ENCODE results near the gene PARP8.

Gene PARP8

DNA sequence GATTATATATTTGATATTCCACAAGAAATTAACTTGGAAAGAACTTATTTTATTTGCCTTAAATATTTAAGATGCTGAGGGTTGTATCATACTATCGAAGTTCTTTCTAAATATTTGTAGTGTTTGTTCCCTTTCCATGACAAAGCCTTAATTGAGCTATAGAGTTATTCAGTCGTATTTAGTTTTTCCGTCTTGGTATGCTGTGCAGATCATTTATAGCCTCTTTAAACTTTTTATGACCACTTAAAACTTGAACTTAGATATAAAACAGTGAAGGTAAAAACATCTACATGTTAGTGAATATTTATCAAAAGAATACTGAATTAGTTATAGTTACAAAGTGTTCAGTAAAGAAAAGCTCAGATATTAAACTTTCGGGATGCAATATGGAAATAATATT, 74.4 kb downstream of the PARP8 start:
- H3K4me3 ChIP-seq (ENCODE audit: low read depth in 1 of 2, low read length in 1 of 2), result no peak overlapping the region
- no peaks in the 10 kb centered on the region for H3K36me3 ChIP-seq
- no peak overlapping the region for H3K27ac ChIP-seq
- H3K4me1 ChIP-seq (ENCODE audit: control insufficient read depth in 1 of 2, insufficient read depth in 1 of 2, low read depth in 1 of 2, low read length in 1 of 2), result peaks cover 14 to 29% of the 10 kb centered on the region in 2 experiments
- H3K27me3 ChIP-seq, result no peaks in the 10 kb centered on the region
- TF ChIP-seq, protein P1, sequence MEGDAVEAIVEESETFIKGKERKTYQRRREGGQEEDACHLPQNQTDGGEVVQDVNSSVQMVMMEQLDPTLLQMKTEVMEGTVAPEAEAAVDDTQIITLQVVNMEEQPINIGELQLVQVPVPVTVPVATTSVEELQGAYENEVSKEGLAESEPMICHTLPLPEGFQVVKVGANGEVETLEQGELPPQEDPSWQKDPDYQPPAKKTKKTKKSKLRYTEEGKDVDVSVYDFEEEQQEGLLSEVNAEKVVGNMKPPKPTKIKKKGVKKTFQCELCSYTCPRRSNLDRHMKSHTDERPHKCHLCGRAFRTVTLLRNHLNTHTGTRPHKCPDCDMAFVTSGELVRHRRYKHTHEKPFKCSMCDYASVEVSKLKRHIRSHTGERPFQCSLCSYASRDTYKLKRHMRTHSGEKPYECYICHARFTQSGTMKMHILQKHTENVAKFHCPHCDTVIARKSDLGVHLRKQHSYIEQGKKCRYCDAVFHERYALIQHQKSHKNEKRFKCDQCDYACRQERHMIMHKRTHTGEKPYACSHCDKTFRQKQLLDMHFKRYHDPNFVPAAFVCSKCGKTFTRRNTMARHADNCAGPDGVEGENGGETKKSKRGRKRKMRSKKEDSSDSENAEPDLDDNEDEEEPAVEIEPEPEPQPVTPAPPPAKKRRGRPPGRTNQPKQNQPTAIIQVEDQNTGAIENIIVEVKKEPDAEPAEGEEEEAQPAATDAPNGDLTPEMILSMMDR (IDR thresholded peaks at IDR 0.05), result no peak
- no peaks in the 10 kb centered on the region for H3K9me3 ChIP-seq

DNA sequence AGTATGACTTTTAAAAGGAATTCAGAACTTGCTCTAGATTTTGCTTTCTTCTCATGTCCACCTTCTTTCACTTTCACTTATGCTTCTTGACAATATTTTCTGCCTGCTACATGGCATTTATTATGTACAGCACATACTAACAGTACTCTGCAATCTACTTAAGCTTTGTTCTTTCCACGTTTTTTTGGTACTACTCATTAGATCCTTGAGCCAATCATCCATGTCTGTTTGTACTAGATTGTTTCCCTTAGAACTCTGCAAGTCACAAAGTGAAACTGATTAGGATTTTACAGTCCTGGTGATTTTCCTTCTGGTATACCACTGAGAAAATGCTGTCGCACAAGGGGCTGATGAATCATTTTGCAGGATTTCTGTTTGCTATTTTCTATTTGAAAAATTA, 78.3 kb downstream of the PARP8 start:
- TF ChIP-seq, protein P1 (IDR thresholded peaks at IDR 0.05), result no peak
- peak overlapping the region; percentile 70 for H3K27ac ChIP-seq
- H3K4me3 ChIP-seq (ENCODE audit: low read depth in 1 of 2, low read length in 1 of 2), result peak overlapping the region in 1 of 2 experiments; percentile 18
- H3K36me3 ChIP-seq, result no peaks in the 10 kb centered on the region
- H3K4me1 ChIP-seq (ENCODE audit: control insufficient read depth in 1 of 2, insufficient read depth in 1 of 2, low read depth in 1 of 2, low read length in 1 of 2), result peaks cover 21 to 37% of the 10 kb centered on the region in 2 experiments
- no peaks in the 10 kb centered on the region for H3K27me3 ChIP-seq
- H3K9me3 ChIP-seq, result no peaks in the 10 kb centered on the region

DNA sequence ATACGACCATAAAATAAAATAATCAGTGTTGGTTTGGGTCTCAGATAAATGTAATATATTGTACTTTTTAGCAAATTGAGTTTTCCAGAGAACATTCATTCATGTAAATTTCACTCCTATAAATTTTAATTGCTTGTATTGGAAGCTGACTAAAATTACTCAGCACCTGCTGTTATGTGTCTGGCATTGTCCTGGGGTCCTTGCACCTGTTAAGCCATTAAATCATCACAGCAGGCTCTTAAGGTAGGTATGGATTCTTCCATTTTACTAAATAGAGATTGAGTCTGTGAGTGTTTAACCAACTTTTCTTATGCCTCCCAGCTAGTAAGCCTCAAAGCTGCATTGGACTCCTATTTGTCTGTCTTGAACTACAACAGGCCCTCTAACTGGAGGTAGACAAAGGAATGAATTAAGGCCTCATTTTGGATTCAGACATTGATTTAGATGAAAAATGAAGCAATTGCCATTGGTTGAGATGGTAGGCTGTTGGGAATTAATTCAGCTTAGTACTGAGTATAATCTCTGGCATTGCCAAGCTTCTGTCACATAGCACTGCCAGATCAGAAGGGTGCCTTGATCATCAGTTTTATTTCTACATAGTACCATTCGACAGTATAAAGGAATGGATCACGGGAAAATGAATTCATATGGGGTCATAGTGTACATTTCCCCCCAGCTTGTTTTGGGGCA, 78.9 kb downstream of the PARP8 start:
- no peak overlapping the region for H3K4me3 ChIP-seq (ENCODE audit: low read depth in 1 of 2, low read length in 1 of 2)
- H3K27ac ChIP-seq, result peak overlapping the region; percentile 70
- no peaks in the 10 kb centered on the region for H3K27me3 ChIP-seq
- no peaks in the 10 kb centered on the region for H3K36me3 ChIP-seq
- H3K9me3 ChIP-seq, result no peaks in the 10 kb centered on the region
- peaks cover 21 to 37% of the 10 kb centered on the region in 2 experiments for H3K4me1 ChIP-seq (ENCODE audit: control insufficient read depth in 1 of 2, insufficient read depth in 1 of 2, low read depth in 1 of 2, low read length in 1 of 2)
- TF ChIP-seq, protein P1 (IDR thresholded peaks at IDR 0.05), result no peak

DNA sequence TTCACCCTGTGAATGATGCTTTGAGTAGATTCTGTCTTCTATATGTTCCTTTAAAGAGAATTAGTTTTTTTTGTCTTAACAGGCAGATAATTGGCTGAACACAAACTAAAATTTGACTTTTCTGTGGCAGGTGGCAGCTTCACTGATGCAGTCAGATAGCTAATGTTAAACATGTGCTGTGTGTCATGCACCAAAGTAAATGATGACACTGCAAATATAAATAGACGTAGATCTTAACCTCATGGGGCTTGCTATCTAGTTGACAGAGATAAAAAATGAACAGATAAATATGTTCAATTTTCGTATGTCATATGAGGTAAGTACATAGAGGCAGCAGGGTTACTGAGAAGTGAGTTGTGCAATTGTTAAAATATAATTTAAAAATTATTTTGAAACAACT, 82.7 kb downstream of the PARP8 start:
- Histone ChIP-seq H3K9me3 (no peaks in the 10 kb centered on the region), H3K27ac (no peak overlapping the region), H3K4me1 (ENCODE audit: control insufficient read depth in 1 of 2, insufficient read depth in 1 of 2, low read depth in 1 of 2, low read length in 1 of 2) (peaks cover 20 to 34% of the 10 kb centered on the region in 2 experiments), H3K36me3 (no peaks in the 10 kb centered on the region), H3K27me3 (no peaks in the 10 kb centered on the region), H3K4me3 (ENCODE audit: low read depth in 1 of 2, low read length in 1 of 2) (no peak overlapping the region)
- TF ChIP-seq, protein P1 (IDR thresholded peaks at IDR 0.05), result no peak

DNA sequence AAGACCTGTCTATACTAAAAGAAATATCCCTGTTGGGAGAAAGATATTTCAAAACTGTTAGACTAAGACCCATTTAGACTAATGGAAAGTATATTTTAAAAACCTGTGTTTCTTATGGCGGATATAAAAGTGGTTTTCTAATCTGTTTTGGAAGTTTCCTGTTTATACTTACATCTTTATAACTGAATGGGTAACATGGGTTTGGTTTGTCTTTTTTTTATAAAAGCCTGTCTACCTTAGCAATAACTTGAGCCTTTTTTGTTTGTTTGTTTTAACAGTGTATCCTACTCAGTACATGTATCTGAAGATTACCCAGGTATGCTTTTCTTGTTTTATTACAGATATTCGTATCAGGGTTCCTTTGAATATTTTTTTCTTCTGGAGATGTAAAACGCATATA, 83.4 kb downstream of the PARP8 start:
- TF ChIP-seq, protein P1 (IDR thresholded peaks at IDR 0.05), result no peak
- Histone ChIP-seq H3K4me1 (ENCODE audit: control insufficient read depth in 1 of 2, insufficient read depth in 1 of 2, low read depth in 1 of 2, low read length in 1 of 2) (peaks cover 13 to 27% of the 10 kb centered on the region in 2 experiments), H3K4me3 (ENCODE audit: low read depth in 1 of 2, low read length in 1 of 2) (no peak overlapping the region), H3K36me3 (no peaks in the 10 kb centered on the region), H3K27me3 (no peaks in the 10 kb centered on the region), H3K27ac (no peak overlapping the region), H3K9me3 (no peaks in the 10 kb centered on the region)

Measured in neutrophil (primary cell).